GM19328 (cell line): ENCODE results near the gene LYRM9.
"Not testable (repeated sequence)": the region's sequence is repeated elsewhere in the genome, so short reads cannot be mapped to it uniquely, and the experiment has no call there.

ENCODE experiments used
- ATAC-seq: cut with Tn5 transposase; IDR thresholded peaks from one replicate; pipeline ENCODE4 v1.9.1; 2021; ENCODE audit warnings: mild to moderate bottlenecking, moderate library complexity; ENCODE audit not compliant: unreplicated experiment

The LYRM9 gene

DNA sequence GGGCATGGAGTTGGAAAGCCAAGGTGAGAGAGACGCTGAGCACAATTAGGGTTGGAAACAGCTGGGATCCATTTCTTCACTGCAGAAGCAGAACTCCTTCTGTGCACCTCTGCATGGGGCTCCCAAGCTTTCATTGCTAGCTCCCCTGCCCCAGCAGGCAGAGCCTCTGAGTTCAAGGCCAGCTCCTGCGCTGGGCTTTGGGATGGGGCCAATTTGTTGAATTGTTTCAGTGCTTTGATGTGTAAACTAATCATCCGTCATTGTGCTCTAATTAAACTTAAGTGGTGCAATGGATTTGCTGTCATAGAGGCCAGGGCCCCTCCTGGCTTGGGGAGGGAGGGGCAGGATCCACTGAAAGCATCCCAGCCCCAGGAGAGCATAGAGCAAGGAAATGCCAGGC is 13.5 kb upstream of the LYRM9 start:
- ATAC-seq, result no peak

DNA sequence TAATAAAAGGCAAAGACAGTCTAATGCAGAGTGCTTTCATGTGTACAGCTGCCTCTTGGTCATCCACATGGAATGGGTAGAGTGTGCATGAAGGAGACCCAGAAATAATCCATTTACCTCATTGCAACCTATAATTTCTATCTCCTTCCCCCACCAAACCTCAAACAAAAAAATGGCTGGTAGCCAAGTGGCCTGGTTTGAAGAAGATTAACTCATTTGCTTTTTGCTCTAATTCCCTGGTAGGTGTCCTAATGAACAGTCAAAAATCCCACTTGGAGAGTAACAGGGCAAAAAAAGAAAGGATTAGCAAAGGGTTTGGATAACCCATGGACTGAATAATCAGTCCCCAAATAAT is 13.0 kb upstream of the LYRM9 start:
- no peak for ATAC-seq

- no peak for ATAC-seq
Observed at GRCh38 chr17:27905447-27906225, 12.5 kb upstream of the LYRM9 start.

DNA sequence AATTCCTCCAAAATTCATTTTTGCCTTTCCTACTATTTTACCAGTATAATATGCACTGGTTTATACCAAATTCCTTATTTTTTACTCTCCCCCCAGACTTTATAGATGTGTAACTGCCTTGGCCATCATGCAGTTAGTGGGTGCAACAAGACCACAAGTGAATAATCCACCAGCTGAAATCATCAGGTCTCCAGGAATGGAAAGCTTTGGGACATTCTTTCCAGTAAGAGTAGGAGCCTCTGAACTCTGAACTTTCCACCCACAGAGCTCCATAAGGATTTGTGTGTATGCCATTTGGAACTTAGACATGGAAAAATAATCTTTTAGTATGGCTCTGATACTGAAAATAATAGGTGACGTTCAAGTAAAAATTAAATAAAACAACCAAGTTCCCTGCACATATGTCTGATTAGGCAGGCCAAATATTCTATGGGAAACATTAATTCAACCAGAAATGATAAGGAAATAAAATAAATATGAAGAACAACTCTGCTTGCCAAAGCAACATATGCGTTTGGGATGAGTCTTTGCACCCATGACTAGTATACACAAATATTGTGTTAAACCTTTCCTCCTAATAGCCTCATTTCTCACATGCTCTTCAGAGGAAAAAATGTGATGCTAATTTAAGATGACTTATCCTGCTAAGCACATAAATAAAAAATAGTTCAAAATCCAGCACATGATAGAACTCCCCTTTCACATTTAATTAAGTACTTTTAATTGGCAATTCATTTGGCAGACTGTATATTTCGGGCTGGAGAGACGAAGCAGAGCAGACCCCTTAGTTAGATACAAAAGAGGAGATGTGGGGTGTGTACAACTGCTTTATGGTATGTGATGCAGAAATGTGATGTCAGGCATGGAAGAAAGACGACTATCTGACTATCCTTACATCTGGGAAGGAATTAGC is 11.6 kb upstream of the LYRM9 start:
- no peak for ATAC-seq

- ATAC-seq, result no peak
Observed at GRCh38 chr17:27904114-27904513, 10.9 kb upstream of the LYRM9 start.

DNA sequence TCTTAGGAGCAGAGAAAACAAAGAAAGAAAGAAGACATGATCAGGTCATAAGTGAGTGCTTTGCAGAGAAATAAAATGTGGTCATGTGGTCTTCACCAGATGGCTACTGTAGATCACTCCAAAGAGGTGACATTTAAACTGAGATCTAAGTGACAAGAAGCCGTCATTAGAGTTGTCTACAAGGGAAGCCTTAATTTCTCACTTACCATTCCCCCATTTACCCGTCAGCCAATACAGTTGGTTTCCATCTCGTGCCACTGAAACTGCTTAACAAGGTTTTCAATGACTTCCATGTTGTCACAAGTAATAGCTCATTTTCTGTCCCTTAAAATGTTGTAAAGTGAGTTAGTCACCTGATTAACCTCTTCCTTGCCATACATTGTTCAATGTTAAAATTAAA is 6.4 kb upstream of the LYRM9 start:
- ATAC-seq, result no peak

DNA sequence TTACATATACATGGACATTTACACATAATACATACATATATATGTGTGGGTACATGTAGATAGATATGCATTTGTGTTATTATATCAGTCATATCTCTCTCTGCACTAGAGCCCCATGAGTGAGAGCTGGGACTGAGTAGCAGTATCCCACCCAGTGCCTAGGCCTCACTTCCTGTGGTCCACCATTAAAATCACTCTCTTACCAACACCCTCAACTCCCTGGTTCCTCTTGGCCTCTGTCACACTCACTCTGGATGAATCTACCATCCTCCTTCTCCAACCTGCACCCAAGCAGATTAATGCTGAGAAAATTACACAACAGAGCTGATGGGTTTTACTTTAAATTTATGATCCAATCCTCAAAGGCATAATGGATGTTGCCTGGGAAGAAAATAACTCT is 4.9 kb upstream of the LYRM9 start:
- no peak for ATAC-seq

GRCh38 chr17:27896701-27897100 is 3.5 kb upstream of the LYRM9 start:
- no peak for ATAC-seq

DNA sequence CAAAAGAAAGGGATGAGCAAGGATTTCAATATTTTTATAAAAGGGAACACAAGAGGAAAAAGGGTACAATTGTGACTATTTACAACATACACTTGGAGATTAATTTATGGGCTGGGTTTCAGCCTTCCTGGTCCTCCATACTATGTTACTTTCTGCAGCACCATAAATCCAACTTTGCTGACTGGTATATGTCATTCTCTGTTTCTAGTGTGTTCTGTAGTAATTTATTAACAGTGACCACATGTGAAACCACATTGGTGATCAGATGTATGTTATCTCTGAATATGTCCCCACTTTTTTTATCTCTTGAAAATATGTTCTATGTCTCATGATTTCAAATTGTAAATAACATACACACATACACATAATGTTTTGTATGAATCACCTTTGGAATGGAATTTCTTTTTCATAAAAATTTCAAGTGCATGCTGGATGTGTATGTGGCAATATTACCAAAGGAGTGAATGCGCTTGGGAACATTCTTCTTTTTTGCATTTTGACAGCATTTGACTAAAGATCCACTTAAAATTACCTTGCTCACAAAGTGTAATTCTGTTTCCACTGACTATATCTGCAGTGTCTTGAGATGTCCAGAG is 2.9 kb upstream of the LYRM9 start:
- ATAC-seq, result no peak

- ATAC-seq, result no peak
Observed at GRCh38 chr17:27895123-27895895, 2.1 kb upstream of the LYRM9 start.

- no peak for ATAC-seq
Observed at GRCh38 chr17:27893841-27894503, 807 bp upstream of the LYRM9 start.

GRCh38 chr17:27892542-27892865 is 661 bp downstream of the LYRM9 start:
- no peak for ATAC-seq

- no peak for ATAC-seq
Observed at GRCh38 chr17:27891841-27892240, 1.3 kb downstream of the LYRM9 start.

GRCh38 chr17:27889711-27890251 is 3.4 kb downstream of the LYRM9 start:
- ATAC-seq, result no peak

GRCh38 chr17:27888945-27889344 is 4.2 kb downstream of the LYRM9 start:
- ATAC-seq, result no peak

DNA sequence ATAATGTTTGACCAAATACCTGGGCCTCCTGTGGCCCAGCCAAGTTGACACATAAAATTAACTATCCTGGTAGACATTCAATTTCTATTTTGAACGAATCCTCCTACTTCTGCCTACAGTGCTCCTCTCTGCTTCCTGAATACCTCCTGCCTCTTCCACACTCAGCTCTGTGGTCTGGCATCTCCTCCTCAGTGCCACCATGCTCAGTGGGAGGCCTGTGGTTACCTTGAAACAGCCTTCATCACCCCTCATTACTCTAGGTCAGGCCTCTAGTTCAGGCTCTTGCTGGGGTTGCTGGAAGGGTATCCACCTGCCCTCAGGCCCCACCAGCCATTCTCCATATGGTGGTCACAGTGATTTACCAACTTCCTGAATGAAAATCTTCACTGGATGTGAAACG is 5.1 kb downstream of the LYRM9 start:
- ATAC-seq, result no peak

DNA sequence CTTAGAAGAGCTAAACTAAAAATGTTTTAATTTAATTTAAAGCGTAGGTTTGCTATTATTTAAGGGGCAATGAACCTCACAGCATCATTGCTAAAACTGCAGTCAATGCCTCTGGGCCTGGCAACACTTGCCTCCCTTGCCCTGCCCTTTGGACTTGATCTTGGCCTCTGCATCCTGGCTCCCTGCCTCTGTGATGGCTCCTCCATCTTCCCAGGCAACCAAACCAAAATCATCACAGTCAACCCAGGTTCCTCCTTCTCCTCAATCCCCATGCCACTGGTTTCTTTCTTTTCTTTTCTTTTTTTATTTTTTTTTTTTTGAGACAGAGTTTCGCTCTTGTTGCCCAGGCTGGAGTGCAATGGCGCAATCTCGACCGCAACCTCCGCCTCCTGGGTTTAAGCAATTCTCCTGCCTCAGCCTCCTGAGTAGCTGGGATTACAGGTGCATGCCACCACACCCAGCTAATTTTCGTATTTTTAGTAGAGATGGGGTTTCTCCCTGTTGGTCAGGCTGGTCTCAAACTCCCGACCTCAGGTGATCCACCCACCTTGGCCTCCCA is 6.7 kb downstream of the LYRM9 start:
- not testable (repeated sequence) for ATAC-seq

- ATAC-seq, result no peak
Observed at GRCh38 chr17:27882162-27882840, 10.9 kb downstream of the LYRM9 start.

DNA sequence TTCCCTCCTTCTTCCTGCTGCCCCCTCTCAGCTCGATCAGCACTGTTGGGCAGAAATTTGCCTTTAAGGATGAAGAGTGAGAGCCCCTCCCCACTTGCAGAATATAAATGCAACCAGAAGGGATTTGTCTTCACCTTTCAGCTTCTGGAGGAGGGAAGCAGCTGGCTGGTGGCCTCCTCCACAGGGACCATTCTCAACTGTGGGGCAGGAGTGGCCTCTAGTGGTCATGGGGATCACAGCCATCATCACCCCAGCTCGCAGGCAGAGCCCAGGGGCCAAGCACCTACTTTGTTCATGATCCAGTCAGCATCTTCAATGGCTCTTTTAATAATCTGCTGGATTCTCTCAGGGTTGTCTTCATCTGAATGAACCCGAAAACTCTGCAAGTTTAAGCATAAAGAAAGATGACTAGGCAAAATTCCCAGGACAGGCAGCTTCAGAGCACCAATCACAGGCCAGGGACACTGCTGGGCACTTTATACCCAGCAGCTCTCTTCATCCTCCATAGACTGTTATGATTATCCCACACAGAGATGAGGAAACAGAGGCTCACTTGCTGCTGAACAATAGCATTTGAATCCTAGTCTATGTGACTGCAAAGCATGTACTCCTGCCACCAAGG is 13.1 kb downstream of the LYRM9 start:
- no peak for ATAC-seq
